Liver (tissue), 9 donors: Measurements from ENCODE around the gene MYH7B. TPM values are rescaled to one million over a fixed set of nuclear protein-coding genes. Genes with fewer than 3 reads are reported as not detected.
A peak's percentile ranks its signal among the peaks of the same experiment; 100 is the strongest.

ENCODE experiments used
- DNase-seq: peaks from one replicate; pipeline ENCODE4 v3.0.0-alpha.2; 2017; ENCODE audit warnings: low spot score
- H3K27ac ChIP-seq, 2 donors: one replicate each; pipeline ENCODE4 v1.7.0; 2013; ENCODE audit warnings: inconsistent platforms in 2 of 2, low read length in 2 of 2, control low read depth in 1 of 2, low read depth in 1 of 2, mild to moderate bottlenecking in 1 of 2
- H3K27me3 ChIP-seq, 4 donors: one replicate each; pipeline versions ENCODE4 v1.6.1 to v1.7.0; 2013; ENCODE audit warnings: low read length in 3 of 4, inconsistent platforms in 1 of 4, mild to moderate bottlenecking in 1 of 4, moderate library complexity in 1 of 4; ENCODE audit not compliant: control insufficient read depth in 4 of 4, insufficient read depth in 4 of 4
- H3K36me3 ChIP-seq, 4 donors: one replicate each; pipeline versions ENCODE4 v1.6.1 to v1.7.0; 2013; ENCODE audit warnings: low read length in 3 of 4, mild to moderate bottlenecking in 3 of 4, low read depth in 1 of 4, moderate library complexity in 1 of 4; ENCODE audit not compliant: control insufficient read depth in 4 of 4, insufficient read depth in 3 of 4
- H3K4me1 ChIP-seq, 4 donors: one replicate each; pipeline versions ENCODE4 v1.6.1 to v1.7.0; 2013; ENCODE audit warnings: low read length in 3 of 4, mild to moderate bottlenecking in 3 of 4, moderate library complexity in 1 of 4; ENCODE audit not compliant: control insufficient read depth in 4 of 4, insufficient read depth in 4 of 4
- H3K4me3 ChIP-seq, 3 donors: one replicate each; pipeline versions ENCODE4 v1.6.1 to v1.7.0; 2013; ENCODE audit warnings: low read length in 3 of 3, control low read depth in 1 of 3, low read depth in 1 of 3, mild to moderate bottlenecking in 1 of 3
- H3K9ac ChIP-seq, 2 donors: one replicate each; pipeline ENCODE4 v1.7.0; 2013; ENCODE audit warnings: low read length in 2 of 2, mild to moderate bottlenecking in 2 of 2, moderate library complexity in 2 of 2, control low read depth in 1 of 2, low read depth in 1 of 2
- H3K9me3 ChIP-seq, 4 donors: one replicate each; pipeline versions ENCODE4 v1.6.1 to v1.7.0; 2013; ENCODE audit warnings: low read length in 3 of 4; ENCODE audit not compliant: control insufficient read depth in 4 of 4
- ATF3 ChIP-seq: IDR thresholded peaks from 2 replicates; pipeline ENCODE4 v1.6.1; 2016; ENCODE audit warnings: antibody characterized with exemption
- CTCF ChIP-seq: fragments of 150-350 bp; IDR thresholded peaks from 2 replicates; pipeline ENCODE4 v1.5.1; 2017; ENCODE audit warnings: improper control_type of control experiment, low read depth, low read length; ENCODE audit not compliant: missing input control
- FOXA1 ChIP-seq: IDR thresholded peaks from 2 replicates; pipeline ENCODE4 v1.6.1; 2016; ENCODE audit warnings: antibody characterized with exemption
- FOXA2 ChIP-seq: IDR thresholded peaks from 2 replicates; pipeline ENCODE4 v1.6.1; 2016; ENCODE audit warnings: antibody characterized with exemption
- GABPA ChIP-seq, 2 donors: IDR thresholded peaks in 1 of 2; conservative IDR thresholded peaks in 1 of 2; 2 replicates each; pipeline ENCODE4 v1.6.1; 2016; ENCODE audit warnings: antibody characterized with exemption in 2 of 2, mild to moderate bottlenecking in 1 of 2, moderate library complexity in 1 of 2
- HNF4A ChIP-seq, 2 donors: conservative IDR thresholded peaks; 2 replicates each; pipeline ENCODE4 v1.6.1; 2016; ENCODE audit warnings: antibody characterized with exemption in 2 of 2, mild to moderate bottlenecking in 2 of 2
- HNF4G ChIP-seq: IDR thresholded peaks from 2 replicates; pipeline ENCODE4 v1.6.1; 2016; ENCODE audit warnings: antibody characterized with exemption
- JUND ChIP-seq, 2 donors: IDR thresholded peaks; 2 replicates each; pipeline ENCODE4 v1.6.1; 2016; ENCODE audit warnings: antibody characterized with exemption in 2 of 2
- NR2F2 ChIP-seq: IDR thresholded peaks from 2 replicates; pipeline ENCODE4 v1.6.1; 2016; ENCODE audit warnings: antibody characterized with exemption
- RAD21 ChIP-seq, 2 donors: IDR thresholded peaks; 2 replicates each; pipeline ENCODE4 v1.6.1; 2016; ENCODE audit warnings: antibody characterized with exemption in 2 of 2, mild to moderate bottlenecking in 2 of 2
- RXRA ChIP-seq, 2 donors: IDR thresholded peaks; 2 replicates each; pipeline ENCODE4 v1.6.1; 2017 to 2018; ENCODE audit warnings: antibody characterized with exemption in 2 of 2, mild to moderate bottlenecking in 1 of 2
- SP1 ChIP-seq: IDR thresholded peaks from 2 replicates; pipeline ENCODE4 v1.6.1; 2018; ENCODE audit warnings: antibody characterized with exemption, mild to moderate bottlenecking
- TAF1 ChIP-seq: conservative IDR thresholded peaks from 2 replicates; pipeline ENCODE4 v1.6.1; 2016; ENCODE audit warnings: antibody characterized with exemption, mild to moderate bottlenecking
- YY1 ChIP-seq: IDR thresholded peaks from 2 replicates; pipeline ENCODE4 v1.6.1; 2016; ENCODE audit warnings: antibody characterized with exemption, mild to moderate bottlenecking
- WGBS: extraction: QIAGEN DNeasy Blood & Tissue Kit; methylation state at CpG from one replicate; pipeline ENCODE4 v1.1.7; 2013; 5-methylcytosine and 5-hydroxymethylcytosine counted together
- polyA plus RNA-seq, 2 donors: library from polyadenylated mRNA; stranded (reverse) in 1 of 2; unstranded in 1 of 2; fragments of 200-250 nt in 1 of 2; fragments of >200 nt in 1 of 2; fragmentation: Nextera tagmentation in 1 of 2; extraction: Ambion mirVana in 1 of 2; gene quantifications; one replicate each; pipeline versions ENCODE4 v1.2.1 to v1.2.3, GENCODE V29; 2013 to 2015
- total RNA-seq, 2 donors: library from RNA; depleted of rRNA; stranded (reverse); fragments of >200 nt; gene quantifications; one replicate each; pipeline ENCODE4 v1.2.3, GENCODE V29; 2014
- donor health status: healthy.
- donor health status: healthy.
- donor health status: healthy.
- donor health status: healthy.
- donor health status: healthy.

Gene MYH7B
- total and polyA plus RNA-seq, 4 donors: 0.12 to 0.33 (median 0.24) TPM

- H3K4me1 ChIP-seq: peaks cover 2 to 18% (median 6%) of the 10 kb centered on the region in 4 donors
- H3K9me3 ChIP-seq: no peaks in the 10 kb centered on the region
- no peak overlapping the region for H3K4me3 ChIP-seq
- no peaks in the 10 kb centered on the region for H3K27me3 ChIP-seq
- DNase-seq: no peak
- peaks cover 38 to 88% (median 43%) of the 10 kb centered on the region in 4 donors for H3K36me3 ChIP-seq
- no peak overlapping the region for H3K27ac ChIP-seq
- WGBS: 94% methylated on average over 15 of the region's 15 CpGs
- H3K9ac ChIP-seq: no peak overlapping the region
- TF ChIP-seq CTCF (peak; percentile 7), HNF4G (no peak)
Observed at GRCh38 chr20:35001596-35002362, 46.1 kb downstream of the MYH7B start.

- Histone ChIP-seq H3K9ac (no peak overlapping the region), H3K4me1 (peaks cover 2 to 16% (median 6%) of the 10 kb centered on the region in 4 donors), H3K27me3 (no peaks in the 10 kb centered on the region), H3K27ac (no peak overlapping the region), H3K4me3 (no peak overlapping the region), H3K9me3 (no peaks in the 10 kb centered on the region), H3K36me3 (peaks cover 38 to 94% (median 47%) of the 10 kb centered on the region in 4 donors)
- TF ChIP-seq FOXA2 (no peak), YY1 (no peak), CTCF (no peak), NR2F2 (no peak), GABPA (IDR thresholded peaks at IDR 0.05 in 1 of 2, conservative IDR thresholded peaks at IDR 0.05 in 1 of 2) (no peak), JUND (IDR thresholded peaks at IDR 0.05) (no peak), SP1 (no peak)
- WGBS: 77% methylated on average over 10 of the region's 10 CpGs
- no peak for DNase-seq
Observed at GRCh38 chr20:35002426-35003210, 47.0 kb downstream of the MYH7B start.

GRCh38 chr20:35003211-35004031 is 47.8 kb downstream of the MYH7B start:
- no peak for TF ChIP-seq FOXA1
- no peak for TF ChIP-seq CTCF
- TF ChIP-seq RAD21 (IDR thresholded peaks at IDR 0.05): no peak
- TF ChIP-seq ATF3: no peak
- no peak for TF ChIP-seq JUND (IDR thresholded peaks at IDR 0.05)
- no peak for TF ChIP-seq TAF1
- TF ChIP-seq SP1: no peak
- TF ChIP-seq HNF4A (conservative IDR thresholded peaks at IDR 0.05): no peak
- TF ChIP-seq GABPA (IDR thresholded peaks at IDR 0.05 in 1 of 2, conservative IDR thresholded peaks at IDR 0.05 in 1 of 2): no peak
- TF ChIP-seq FOXA2: no peak
- no peak for TF ChIP-seq RXRA (IDR thresholded peaks at IDR 0.05)
- no peak for TF ChIP-seq NR2F2
- Histone ChIP-seq H3K9ac (no peak overlapping the region), H3K4me1 (peaks cover 2 to 13% (median 5%) of the 10 kb centered on the region in 4 donors), H3K9me3 (no peaks in the 10 kb centered on the region), H3K27ac (no peak overlapping the region), H3K4me3 (no peak overlapping the region), H3K36me3 (peaks cover 46 to 96% (median 53%) of the 10 kb centered on the region in 4 donors), H3K27me3 (no peaks in the 10 kb centered on the region)
- WGBS: 95% methylated on average over 25 of the region's 25 CpGs
- no peak for DNase-seq
